HEK293T (cell line): Measurements from ENCODE around the gene SLC17A1.

ENCODE experiments used
- BHLHE40 ChIP-seq: fragments of 450-650 bp; IDR thresholded peaks from 2 replicates; pipeline ENCODE4 v1.6.1; 2016; ENCODE audit warnings: mild to moderate bottlenecking, moderate library complexity, borderline replicate concordance
- CTBP1 ChIP-seq: fragments of 450-650 bp; IDR thresholded peaks from 2 replicates; pipeline ENCODE4 v1.6.1; 2016; ENCODE audit warnings: borderline replicate concordance
- ELF4 ChIP-seq: fragments of 450-650 bp; IDR thresholded peaks from 2 replicates; pipeline ENCODE4 v1.6.1; 2017; ENCODE audit warnings: antibody characterized with exemption
- FOXA1 ChIP-seq: fragments of 450-650 bp; IDR thresholded peaks from 2 replicates; pipeline ENCODE4 v1.6.1; 2016; ENCODE audit warnings: mild to moderate bottlenecking
- FOXK2 ChIP-seq: fragments of 450-650 bp; IDR thresholded peaks from 2 replicates; pipeline ENCODE4 v1.6.1; 2016; ENCODE audit warnings: mild to moderate bottlenecking
- FOXM1 ChIP-seq: fragments of 450-650 bp; IDR thresholded peaks from 2 replicates; pipeline ENCODE4 v1.6.1; 2017; ENCODE audit warnings: mild to moderate bottlenecking, borderline replicate concordance
- HDGF ChIP-seq: fragments of 450-650 bp; IDR thresholded peaks from 2 replicates; pipeline ENCODE4 v1.6.1; 2017; ENCODE audit warnings: antibody characterized with exemption, borderline replicate concordance
- L3MBTL2 ChIP-seq: fragments of 450-650 bp; conservative IDR thresholded peaks from 2 replicates; pipeline ENCODE4 v1.6.1; 2016; ENCODE audit warnings: mild to moderate bottlenecking
- LEF1 ChIP-seq: fragments of 450-650 bp; IDR thresholded peaks from 2 replicates; pipeline ENCODE4 v1.6.1; 2017; ENCODE audit warnings: mild to moderate bottlenecking, borderline replicate concordance
- NFRKB ChIP-seq: fragments of 450-650 bp; IDR thresholded peaks from 2 replicates; pipeline ENCODE4 v1.6.1; 2016; ENCODE audit warnings: mild to moderate bottlenecking, moderate library complexity
- SP1 ChIP-seq: fragments of 450-650 bp; IDR thresholded peaks from 2 replicates; pipeline ENCODE4 v1.6.1; 2017
- SUZ12 ChIP-seq: fragments of 450-650 bp; IDR thresholded peaks from 2 replicates; pipeline ENCODE4 v1.6.1; 2016; ENCODE audit warnings: mild to moderate bottlenecking
- TARDBP ChIP-seq: fragments of 450-650 bp; IDR thresholded peaks from 2 replicates; pipeline ENCODE4 v1.6.1; 2016
- ZNF384 ChIP-seq: fragments of 450-650 bp; IDR thresholded peaks from 2 replicates; pipeline ENCODE4 v1.6.1; 2016

GRCh38 chr6:25831532-25832306 lies at the start of gene SLC17A1:
- no peak for TF ChIP-seq SP1
- no peak for TF ChIP-seq FOXM1
- TF ChIP-seq BHLHE40: no peak
- TF ChIP-seq FOXA1: no peak
- no peak for TF ChIP-seq ELF4
- no peak for TF ChIP-seq SUZ12
- no peak for TF ChIP-seq NFRKB
- no peak for TF ChIP-seq L3MBTL2
- TF ChIP-seq CTBP1: no peak
- no peak for TF ChIP-seq TARDBP
- TF ChIP-seq LEF1: no peak
- TF ChIP-seq FOXK2: no peak
- no peak for TF ChIP-seq ZNF384
- TF ChIP-seq HDGF: no peak
